ENCODE results near the gene SMYD3.
"Not testable (repeated sequence)": the region's sequence is repeated elsewhere in the genome, so short reads cannot be mapped to it uniquely, and the experiment has no call there.

SMYD3 gene

GRCh38 chr1:246364415-246364941 is 142.6 kb downstream of the SMYD3 start:
- ATAC-seq (replicated peaks) (no peak), DNase-seq (no peak)
- peaks cover 10 to 16% of the 10 kb centered on the region in 2 donors for H3K36me3 Mint-ChIP-seq
- no peak overlapping the region for H3K4me3 Mint-ChIP-seq
- no peaks in the 10 kb centered on the region for H3K27me3 Mint-ChIP-seq
- H3K27ac Mint-ChIP-seq: no peak overlapping the region
- H3K9me3 Mint-ChIP-seq: peaks cover 11 to 12% of the 10 kb centered on the region in 2 donors
- H3K4me1 Mint-ChIP-seq: peaks cover 12 to 19% of the 10 kb centered on the region in 2 donors

GRCh38 chr1:246357014-246357598 is 150.0 kb downstream of the SMYD3 start:
- Mint-ChIP-seq H3K36me3 (peaks cover 14 to 41% of the 10 kb centered on the region in 2 donors), H3K9me3 (peaks cover 28 to 33% of the 10 kb centered on the region in 2 donors)
- not testable (repeated sequence) for H3K4me3 Mint-ChIP-seq; H3K27me3 Mint-ChIP-seq; H3K4me1 Mint-ChIP-seq; H3K27ac Mint-ChIP-seq; DNase-seq; ATAC-seq (replicated peaks)

GRCh38 chr1:246355411-246356230 is 151.5 kb downstream of the SMYD3 start:
- ATAC-seq (replicated peaks): no peak
- H3K27me3 Mint-ChIP-seq: no peaks in the 10 kb centered on the region
- no peak for DNase-seq
- no peak overlapping the region for H3K4me3 Mint-ChIP-seq
- no peak overlapping the region for H3K27ac Mint-ChIP-seq
- peaks cover 0 to 4% of the 10 kb centered on the region in 2 donors for H3K4me1 Mint-ChIP-seq
- peaks cover 12 to 31% of the 10 kb centered on the region in 2 donors for H3K36me3 Mint-ChIP-seq
- H3K9me3 Mint-ChIP-seq: peaks cover 22 to 26% of the 10 kb centered on the region in 2 donors

GRCh38 chr1:246351721-246352120 is 155.4 kb downstream of the SMYD3 start:
- H3K9me3 Mint-ChIP-seq: peaks cover 5% of the 10 kb centered on the region in 2 donors
- no peak overlapping the region for H3K27ac Mint-ChIP-seq
- H3K36me3 Mint-ChIP-seq: peaks cover 16 to 26% of the 10 kb centered on the region in 2 donors
- no peak for ATAC-seq (replicated peaks)
- H3K4me1 Mint-ChIP-seq: peaks cover 0 to 4% of the 10 kb centered on the region in 2 donors
- no peak for DNase-seq
- no peaks in the 10 kb centered on the region for H3K27me3 Mint-ChIP-seq
- H3K4me3 Mint-ChIP-seq: no peak overlapping the region

- Mint-ChIP-seq H3K9me3 (no peaks in the 10 kb centered on the region), H3K27ac (no peak overlapping the region), H3K27me3 (no peaks in the 10 kb centered on the region), H3K4me3 (no peak overlapping the region), H3K4me1 (no peaks in the 10 kb centered on the region), H3K36me3 (peaks cover 18 to 28% of the 10 kb centered on the region in 2 donors)
- DNase-seq (no peak), ATAC-seq (replicated peaks) (no peak)
Observed at GRCh38 chr1:246350745-246351144, 156.3 kb downstream of the SMYD3 start.

DNA sequence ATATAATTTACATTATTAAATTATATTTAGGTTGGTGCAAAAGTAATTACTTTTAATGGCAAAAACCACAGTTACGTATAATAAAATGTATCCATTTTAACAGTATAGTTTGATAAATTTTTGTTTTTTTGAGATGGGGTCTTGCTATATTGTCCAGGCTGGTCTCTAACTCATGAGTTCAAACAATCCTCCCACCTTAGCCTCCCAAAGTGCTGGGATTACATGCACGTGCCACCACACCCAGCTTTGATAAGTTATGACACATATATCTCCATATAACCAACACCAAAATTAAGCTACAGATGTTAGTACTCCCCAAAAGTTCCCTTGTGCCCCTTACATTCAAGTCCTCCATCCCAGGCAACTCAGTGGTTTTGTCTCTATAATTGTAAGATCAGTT is 163.1 kb downstream of the SMYD3 start:
- Mint-ChIP-seq H3K4me1 (peaks cover 2 to 5% of the 10 kb centered on the region in 2 donors), H3K27me3 (no peaks in the 10 kb centered on the region)
- DNase-seq: no peak

GRCh38 chr1:246343251-246343650 is 163.8 kb downstream of the SMYD3 start:
- no peak for DNase-seq
- Mint-ChIP-seq H3K9me3 (peaks cover 0 to 1% of the 10 kb centered on the region in 2 donors), H3K27me3 (no peaks in the 10 kb centered on the region), H3K4me1 (peaks cover 2 to 12% of the 10 kb centered on the region in 2 donors), H3K27ac (no peak overlapping the region), H3K4me3 (no peak overlapping the region), H3K36me3 (peaks cover 12 to 33% of the 10 kb centered on the region in 2 donors)
- no peak for ATAC-seq (replicated peaks)

More for the DNA sequence above, 163.1 kb downstream of the SMYD3 start:
- Mint-ChIP-seq H3K36me3 (peaks cover 12 to 36% of the 10 kb centered on the region in 2 donors), H3K27ac (no peak overlapping the region), H3K4me3 (no peak overlapping the region), H3K9me3 (peaks cover 0 to 1% of the 10 kb centered on the region in 2 donors)
- no peak for ATAC-seq (replicated peaks)

DNA sequence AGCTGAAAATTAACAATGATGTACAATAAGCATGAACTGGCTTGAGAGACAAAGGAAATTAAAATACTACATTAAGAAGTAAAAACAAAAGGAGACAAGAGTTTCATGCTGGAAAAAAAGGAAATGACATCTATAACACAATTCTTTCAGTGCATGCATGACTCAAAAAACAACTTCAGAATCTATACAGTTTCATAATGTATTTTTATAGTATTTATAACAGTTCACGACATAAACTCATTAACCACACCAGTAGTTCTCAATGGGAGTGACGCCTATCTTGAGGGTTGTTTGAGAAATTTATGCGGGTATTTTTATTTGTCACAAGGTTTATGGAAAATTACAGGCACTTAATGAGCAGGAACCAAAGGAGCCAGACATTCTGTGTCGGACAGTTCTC is 168.5 kb downstream of the SMYD3 start:
- Mint-ChIP-seq H3K4me1 (peaks cover 4 to 22% of the 10 kb centered on the region in 2 donors), H3K9me3 (no peaks in the 10 kb centered on the region), H3K27ac (no peak overlapping the region), H3K4me3 (no peak overlapping the region), H3K36me3 (peaks cover 11 to 17% of the 10 kb centered on the region in 2 donors), H3K27me3 (no peaks in the 10 kb centered on the region)
- ATAC-seq (replicated peaks) (no peak), DNase-seq (no peak)

DNA sequence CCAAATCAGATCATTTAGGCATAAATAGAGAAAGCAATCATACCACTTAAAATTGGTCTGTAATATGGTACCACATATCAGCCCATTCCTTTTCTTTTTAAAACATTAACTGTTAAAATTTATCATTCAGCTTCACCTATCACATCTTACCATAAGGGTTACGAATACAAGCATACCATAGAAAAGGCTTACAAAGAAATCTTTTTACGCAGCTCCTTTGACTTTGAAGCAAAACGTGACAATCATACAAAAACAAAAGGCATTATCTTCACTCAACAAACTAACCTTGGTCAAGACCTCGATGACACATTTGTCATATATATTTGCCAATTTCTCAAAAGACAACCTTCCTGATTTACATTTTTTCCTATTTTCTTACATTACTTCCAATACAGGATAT is 169.0 kb downstream of the SMYD3 start:
- Mint-ChIP-seq H3K9me3 (no peaks in the 10 kb centered on the region), H3K4me3 (no peak overlapping the region), H3K36me3 (peaks cover 13 to 18% of the 10 kb centered on the region in 2 donors), H3K4me1 (peaks cover 5 to 22% of the 10 kb centered on the region in 2 donors), H3K27ac (no peak overlapping the region), H3K27me3 (no peaks in the 10 kb centered on the region)
- DNase-seq (no peak), ATAC-seq (replicated peaks) (no peak)

DNA sequence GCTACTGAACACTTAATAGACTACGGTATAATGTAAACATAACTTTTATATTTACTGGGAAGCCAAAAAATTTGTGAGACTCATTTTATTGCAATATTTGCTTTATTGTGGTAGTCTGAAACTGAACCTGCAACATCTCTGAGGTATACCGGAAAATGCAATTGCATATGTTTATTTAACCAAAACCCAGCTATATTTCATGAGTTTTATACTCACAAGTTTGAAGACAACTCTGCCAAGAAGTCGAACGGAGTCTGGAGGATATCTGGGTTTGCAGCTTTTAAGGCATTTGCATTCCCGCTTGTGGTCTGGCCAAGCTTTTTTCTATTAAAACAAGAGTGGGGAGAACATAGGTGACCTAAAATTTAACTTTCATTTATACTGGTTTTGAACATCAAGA is 171.9 kb downstream of the SMYD3 start:
- Mint-ChIP-seq H3K4me1 (peaks cover 13 to 32% of the 10 kb centered on the region in 2 donors), H3K36me3 (peaks cover 29 to 44% of the 10 kb centered on the region in 2 donors), H3K9me3 (peaks cover 0 to 3% of the 10 kb centered on the region in 2 donors), H3K27ac (no peak overlapping the region), H3K27me3 (no peaks in the 10 kb centered on the region), H3K4me3 (no peak overlapping the region)
- ATAC-seq (replicated peaks) (no peak), DNase-seq (no peak)

DNA sequence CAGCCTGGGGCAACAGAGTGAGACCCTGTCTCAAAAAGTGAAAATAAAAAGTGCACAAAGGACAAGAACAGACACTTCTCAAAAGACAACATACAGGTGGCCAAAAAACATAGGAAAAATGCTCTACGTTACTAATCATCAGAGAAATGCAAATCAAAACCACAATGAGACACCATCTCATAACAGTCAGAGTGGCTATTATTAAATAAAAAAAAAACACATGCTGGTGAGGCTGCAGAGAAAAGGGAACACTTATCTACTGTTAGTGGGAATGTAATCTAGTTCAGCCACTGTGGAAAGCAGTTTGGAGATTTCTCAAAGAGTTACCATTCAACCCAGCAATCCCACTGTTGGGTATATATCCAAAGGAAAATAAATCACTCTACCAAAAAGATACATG is 173.2 kb downstream of the SMYD3 start:
- Mint-ChIP-seq H3K27ac (no peak overlapping the region), H3K4me3 (no peak overlapping the region), H3K27me3 (no peaks in the 10 kb centered on the region), H3K36me3 (peaks cover 34 to 50% of the 10 kb centered on the region in 2 donors), H3K9me3 (peaks cover 0 to 5% of the 10 kb centered on the region in 2 donors), H3K4me1 (peaks cover 13 to 36% of the 10 kb centered on the region in 2 donors)
- no peak for DNase-seq
- ATAC-seq (replicated peaks): no peak

GRCh38 chr1:246332078-246332477 is 175.0 kb downstream of the SMYD3 start:
- H3K4me1 Mint-ChIP-seq: peaks cover 13 to 29% of the 10 kb centered on the region in 2 donors
- H3K36me3 Mint-ChIP-seq: peaks cover 38 to 59% of the 10 kb centered on the region in 2 donors
- peaks cover 0 to 7% of the 10 kb centered on the region in 2 donors for H3K9me3 Mint-ChIP-seq

DNA sequence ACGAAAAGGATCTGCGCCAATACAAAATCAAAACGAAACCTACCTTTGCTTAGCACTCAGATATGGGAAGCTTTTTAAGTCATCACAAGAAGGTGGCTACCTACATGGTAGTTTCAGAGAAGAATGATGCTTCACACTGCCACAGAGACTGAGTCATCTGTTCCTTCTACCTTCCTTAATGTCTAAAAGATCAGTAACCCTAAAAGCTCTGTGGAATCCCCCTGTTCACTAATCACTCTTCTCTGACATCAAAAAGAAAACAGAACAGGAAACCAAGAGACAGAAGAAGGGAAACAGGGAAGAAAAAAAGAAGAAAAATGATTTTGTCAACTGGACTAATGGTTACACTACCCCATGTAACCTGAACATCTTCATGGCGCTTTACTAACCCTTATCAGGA is 177.2 kb downstream of the SMYD3 start:
- no peak overlapping the region for H3K4me3 Mint-ChIP-seq
- H3K4me1 Mint-ChIP-seq: peaks cover 13 to 29% of the 10 kb centered on the region in 2 donors
- H3K36me3 Mint-ChIP-seq: peaks cover 38 to 64% of the 10 kb centered on the region in 2 donors
- peak; percentile 43 for DNase-seq
- ATAC-seq (replicated peaks): peak; percentile 97 to 98
- H3K9me3 Mint-ChIP-seq: peaks cover 0 to 7% of the 10 kb centered on the region in 2 donors
- H3K27ac Mint-ChIP-seq: no peak overlapping the region
- no peaks in the 10 kb centered on the region for H3K27me3 Mint-ChIP-seq

More at GRCh38 chr1:246332078-246332477, 175.0 kb downstream of the SMYD3 start:
- H3K27me3 Mint-ChIP-seq: no peaks in the 10 kb centered on the region
- no peak for DNase-seq
- no peak for ATAC-seq (replicated peaks)
- H3K27ac Mint-ChIP-seq: no peak overlapping the region
- H3K4me3 Mint-ChIP-seq: no peak overlapping the region

DNA sequence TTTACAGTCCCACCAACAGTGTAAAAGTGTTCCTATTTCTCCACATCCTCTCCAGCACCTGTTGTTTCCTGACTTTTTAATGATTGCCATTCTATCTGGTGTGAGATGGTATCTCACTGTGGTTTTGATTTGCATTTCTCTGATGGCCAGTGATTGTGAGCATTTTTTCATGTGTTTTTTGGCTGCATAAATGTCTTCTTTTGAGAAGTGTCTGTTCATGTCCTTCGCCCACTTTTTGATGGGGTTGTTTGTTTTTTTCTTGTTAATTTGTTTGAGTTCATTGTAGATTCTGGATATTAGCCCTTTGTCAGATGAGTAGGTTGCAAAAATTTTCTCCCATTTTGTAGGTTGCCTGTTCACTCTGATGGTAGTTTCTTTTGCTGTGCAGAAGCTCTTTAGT is 177.8 kb downstream of the SMYD3 start:
- H3K27me3 Mint-ChIP-seq; H3K9me3 Mint-ChIP-seq; ATAC-seq (replicated peaks); H3K27ac Mint-ChIP-seq; H3K4me3 Mint-ChIP-seq; DNase-seq: not testable (repeated sequence)
- Mint-ChIP-seq H3K36me3 (peaks cover 37 to 58% of the 10 kb centered on the region in 2 donors), H3K4me1 (peaks cover 13 to 28% of the 10 kb centered on the region in 2 donors)
